Pancreas (tissue), 10 donors: Measurements from ENCODE around the gene NKAP. TPM values are rescaled to one million over a fixed set of nuclear protein-coding genes. Genes with fewer than 3 reads are reported as not detected.
"Not testable (repeated sequence)": the region's sequence is repeated elsewhere in the genome, so short reads cannot be mapped to it uniquely, and the experiment has no call there.

ENCODE experiments used
- ATAC-seq, 4 donors: fragments of 200-7000 bp; cut with Tn5 transposase; one replicate each; pipeline versions ENCODE4 v1.8.0 to v1.9.1; 2020; ENCODE audit warnings: mild to moderate bottlenecking in 4 of 4, moderate library complexity in 4 of 4
- DNase-seq, 6 donors: peaks; one replicate each; pipeline ENCODE4 v3.0.0-alpha.2; 2020
- FAIRE-seq: peaks from 2 replicates; lab custom pipeline; 2012; peaks lifted over from hg19 to GRCh38; lab: Jason Lieb, UNC
- H3K27ac ChIP-seq, 4 donors: fragments of 200-600 bp; sonication (generic); 1 replicate in 3 of 4; 2 replicates in 1 of 4; pipeline versions ENCODE4 v1.5.0 to v1.8.0; 2020
- H3K27me3 ChIP-seq, 4 donors: fragments of 200-600 bp; one replicate each; pipeline ENCODE4 v1.8.0; 2021
- H3K36me3 ChIP-seq, 3 donors: fragments of 200-600 bp; sonication (generic) in 1 of 3; one replicate each; pipeline versions ENCODE4 v1.5.0 to v1.8.0; 2020 to 2021
- H3K4me1 ChIP-seq, 3 donors: fragments of 200-600 bp; one replicate each; pipeline ENCODE4 v1.8.0; 2021
- H3K4me3 ChIP-seq, 4 donors: fragments of 200-600 bp; sonication (generic) in 2 of 4; one replicate each; pipeline versions ENCODE4 v1.5.0 to v1.8.0; 2020 to 2021
- H3K9me3 ChIP-seq, 4 donors: fragments of 200-600 bp; one replicate each; pipeline ENCODE4 v1.8.0; 2021
- WGBS, 2 donors: extraction: QIAGEN DNeasy Blood & Tissue Kit; methylation state at CpG; one replicate each; pipeline ENCODE4 v1.1.7; 2013; 5-methylcytosine and 5-hydroxymethylcytosine counted together
- intact Hi-C, 3 donors: fragments of 100-400 bp; cut with DNase I; formaldehyde crosslinking; loops; one replicate each; pipeline versions ENCODE4 v1.11.1 to v1.14.2; 2022
- polyA plus RNA-seq, 2 donors: library from polyadenylated mRNA; stranded (reverse); fragments of 200-250 nt; gene quantifications; one replicate each; pipeline ENCODE4 v1.2.3, GENCODE V29; 2013
- total RNA-seq, 6 donors: library from RNA; stranded (reverse); fragmentation: NEBNext Ultra II Directional in 4 of 6; extraction: Animal tissue kit (Norgen Biotek cat#: 25700) in 4 of 6; gene quantifications; one replicate each; pipeline versions ENCODE4 v1.2.1 to v1.2.4, GENCODE V29; 2021 to 2023
- TF ChIP-seq, protein P1 (sequence below), 4 donors: fragments of 200-600 bp; sonication (generic) in 3 of 4; IDR thresholded peaks; one replicate each; pipeline versions ENCODE4 v1.5.0 to v1.8.0; 2021; ENCODE audit warnings: antibody characterized with exemption in 4 of 4
- donor health status: healthy with polysubstance abuse.
- donor health status: DM: no; HTN: no; CAD: no; lungs with moderate emphysema.
- donor health status: DM: no; HTN: no; CAD: no.
- donor health status: control.
- donor health status: control.
- donor health status: Bipolar disorder and iron deficiency.
- donor health status: DM: yes; HTN: yes; CAD: no.
- donor health status: DM: no; HTN: no; CAD: no.
- donor health status: DM: no; HTN: no; CAD: no.
- donor health status: DM: yes; HTN: yes; CAD: no.

Gene NKAP
- total and polyA plus RNA-seq, 8 donors = 2.0 to 5.5 (median 3.3) TPM

DNA sequence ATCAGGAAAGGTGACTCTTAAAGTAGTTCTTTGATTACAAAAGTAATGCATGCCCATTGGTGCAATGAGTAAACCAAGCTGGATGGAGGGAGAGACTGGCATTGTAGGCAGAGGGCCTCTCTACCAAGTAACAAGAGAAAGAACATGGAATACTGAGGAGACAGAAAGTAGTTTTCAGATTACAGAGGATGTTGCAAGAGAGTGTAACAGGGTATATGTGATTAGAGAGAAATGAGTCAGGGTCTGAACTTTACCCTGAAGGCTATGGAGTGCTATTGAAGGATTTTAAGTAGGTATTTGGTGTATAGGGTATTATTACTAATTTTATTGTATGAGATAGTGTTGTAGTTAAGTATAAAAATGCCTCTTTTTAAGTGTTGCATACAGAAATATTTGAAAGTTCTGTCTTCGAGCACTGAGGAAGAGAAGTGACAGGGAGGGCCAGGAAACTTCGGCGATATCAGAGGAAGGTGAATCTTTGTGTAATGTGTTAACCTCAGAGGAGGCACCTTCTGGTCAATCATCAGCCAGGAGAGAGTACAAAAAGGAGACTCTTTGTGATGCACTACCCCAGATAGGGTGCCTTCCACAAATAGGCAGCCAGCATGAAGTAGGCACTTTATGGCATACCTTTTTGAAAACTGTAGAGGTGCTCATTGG lies 8.2 kb downstream of the NKAP start:
- H3K4me1 ChIP-seq = no peaks in the 10 kb centered on the region
- no peaks in the 10 kb centered on the region for H3K9me3 ChIP-seq
- TF ChIP-seq, protein P1, sequence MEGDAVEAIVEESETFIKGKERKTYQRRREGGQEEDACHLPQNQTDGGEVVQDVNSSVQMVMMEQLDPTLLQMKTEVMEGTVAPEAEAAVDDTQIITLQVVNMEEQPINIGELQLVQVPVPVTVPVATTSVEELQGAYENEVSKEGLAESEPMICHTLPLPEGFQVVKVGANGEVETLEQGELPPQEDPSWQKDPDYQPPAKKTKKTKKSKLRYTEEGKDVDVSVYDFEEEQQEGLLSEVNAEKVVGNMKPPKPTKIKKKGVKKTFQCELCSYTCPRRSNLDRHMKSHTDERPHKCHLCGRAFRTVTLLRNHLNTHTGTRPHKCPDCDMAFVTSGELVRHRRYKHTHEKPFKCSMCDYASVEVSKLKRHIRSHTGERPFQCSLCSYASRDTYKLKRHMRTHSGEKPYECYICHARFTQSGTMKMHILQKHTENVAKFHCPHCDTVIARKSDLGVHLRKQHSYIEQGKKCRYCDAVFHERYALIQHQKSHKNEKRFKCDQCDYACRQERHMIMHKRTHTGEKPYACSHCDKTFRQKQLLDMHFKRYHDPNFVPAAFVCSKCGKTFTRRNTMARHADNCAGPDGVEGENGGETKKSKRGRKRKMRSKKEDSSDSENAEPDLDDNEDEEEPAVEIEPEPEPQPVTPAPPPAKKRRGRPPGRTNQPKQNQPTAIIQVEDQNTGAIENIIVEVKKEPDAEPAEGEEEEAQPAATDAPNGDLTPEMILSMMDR (IDR thresholded peaks at IDR 0.05) = no peak
- H3K27ac ChIP-seq = no peak overlapping the region
- intact Hi-C loops = no loop called here
- H3K36me3 ChIP-seq = peaks cover 0 to 21% (median 4%) of the 10 kb centered on the region in 3 donors
- ATAC-seq (no peak), FAIRE-seq (no peak), DNase-seq (no peak)
- no peaks in the 10 kb centered on the region for H3K27me3 ChIP-seq
- 90% methylated on average over 3 of the region's 3 CpGs for whole genome bisulfite sequencing, 2 donors
- no peak overlapping the region for H3K4me3 ChIP-seq

DNA sequence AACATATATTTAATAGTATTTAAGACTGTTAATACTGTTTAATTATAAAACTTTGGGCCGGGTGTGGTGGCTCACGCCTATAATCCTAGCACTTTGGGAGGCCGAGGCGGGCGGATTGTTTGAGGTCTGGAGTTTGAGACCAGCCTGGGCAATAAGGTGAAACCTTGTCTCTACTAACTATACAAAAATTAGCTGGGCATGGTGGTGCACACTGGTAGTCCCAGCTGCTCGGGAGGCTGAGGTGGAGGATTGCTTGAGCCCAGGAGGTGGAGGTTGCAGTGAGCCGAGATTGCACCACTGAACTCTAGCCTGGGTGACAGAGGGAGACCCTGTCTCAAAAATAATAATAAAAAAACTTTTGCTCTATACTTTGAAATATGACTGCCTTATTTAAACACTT lies 21.2 kb downstream of the NKAP start:
- H3K4me1 ChIP-seq, intact Hi-C loops, DNase-seq, H3K36me3 ChIP-seq, H3K4me3 ChIP-seq, H3K27me3 ChIP-seq, FAIRE-seq, ATAC-seq, H3K9me3 ChIP-seq, H3K27ac ChIP-seq: not testable (repeated sequence)
- WGBS, 2 donors = 90 to 92% methylated on average over 7 of the region's 7 CpGs

DNA sequence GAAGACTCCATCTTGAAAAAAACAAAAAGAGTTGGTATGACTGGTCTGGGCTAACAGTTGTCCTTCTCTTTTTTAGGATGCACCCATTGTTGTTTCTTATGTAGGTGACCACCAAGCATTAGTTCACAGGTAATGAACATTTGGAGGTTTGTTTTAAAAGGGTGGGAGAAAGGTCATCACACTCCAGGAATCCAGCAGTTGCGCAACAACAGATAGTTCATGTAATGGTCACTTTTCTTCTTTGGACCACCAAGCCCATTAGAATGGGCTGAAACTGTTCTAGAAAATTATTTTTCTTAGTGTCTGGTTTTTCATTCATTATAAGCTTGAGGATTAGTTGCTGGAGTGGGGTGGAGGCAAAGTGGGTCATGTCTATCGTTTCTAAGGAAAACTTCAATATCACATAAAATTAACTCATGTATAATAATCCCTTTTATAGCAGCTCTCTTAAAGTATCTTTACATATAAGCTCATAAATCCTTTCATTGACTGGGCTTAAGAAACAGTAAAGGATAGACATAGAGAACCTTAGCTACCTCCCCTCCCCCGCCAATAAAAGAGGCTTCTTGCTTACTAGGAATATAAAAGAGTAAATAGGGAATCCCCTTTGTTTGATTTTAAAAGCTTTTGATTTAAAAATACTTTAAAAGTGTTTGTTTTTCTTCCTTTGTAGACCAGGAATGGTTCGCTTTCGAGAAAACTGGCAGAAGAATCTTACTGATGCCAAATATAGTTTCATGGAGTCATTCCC lies 23.5 kb downstream of the NKAP start:
- ATAC-seq (no peak), FAIRE-seq (no peak), DNase-seq (no peak)
- intact Hi-C loops = no loop called here
- Histone ChIP-seq H3K27me3 (no peaks in the 10 kb centered on the region), H3K4me3 (no peak overlapping the region), H3K4me1 (no peaks in the 10 kb centered on the region), H3K27ac (no peak overlapping the region), H3K36me3 (no peaks in the 10 kb centered on the region), H3K9me3 (no peaks in the 10 kb centered on the region)
- WGBS, 2 donors = 71 to 93% methylated on average over 5 of the region's 5 CpGs
- TF ChIP-seq, protein P1 (IDR thresholded peaks at IDR 0.05) = no peak

DNA sequence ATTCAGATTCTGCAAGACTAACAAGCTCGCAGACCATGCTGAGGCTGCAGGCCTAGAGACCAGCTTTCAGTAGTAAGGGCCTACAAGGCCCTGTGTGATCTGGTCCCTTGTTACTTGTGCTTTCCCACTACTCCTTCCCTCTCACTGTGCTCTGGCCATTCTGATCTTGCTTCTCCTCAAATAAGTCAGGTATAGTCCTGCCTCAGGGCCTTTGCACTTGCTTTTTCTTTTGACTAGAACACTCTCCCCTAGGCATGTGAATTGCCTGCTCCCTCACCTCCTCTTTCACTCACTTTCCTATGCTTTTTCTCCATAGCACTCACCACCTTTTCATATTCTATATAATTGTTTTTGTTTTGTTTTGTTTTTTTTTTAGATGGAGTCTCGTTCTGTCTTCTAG lies 25.7 kb downstream of the NKAP start:
- FAIRE-seq = no peak
- no peaks in the 10 kb centered on the region for H3K36me3 ChIP-seq
- H3K9me3 ChIP-seq = no peaks in the 10 kb centered on the region
- no peaks in the 10 kb centered on the region for H3K4me1 ChIP-seq
- no peaks in the 10 kb centered on the region for H3K27me3 ChIP-seq
- 76 to 94% methylated on average over 2 of the region's 2 CpGs for WGBS, 2 donors
- no peak overlapping the region for H3K27ac ChIP-seq
- no peak overlapping the region for H3K4me3 ChIP-seq
- ATAC-seq = no peak
- no peak for DNase-seq
- TF ChIP-seq, protein P1 (IDR thresholded peaks at IDR 0.05) = no peak
- intact Hi-C loops = no loop called here

DNA sequence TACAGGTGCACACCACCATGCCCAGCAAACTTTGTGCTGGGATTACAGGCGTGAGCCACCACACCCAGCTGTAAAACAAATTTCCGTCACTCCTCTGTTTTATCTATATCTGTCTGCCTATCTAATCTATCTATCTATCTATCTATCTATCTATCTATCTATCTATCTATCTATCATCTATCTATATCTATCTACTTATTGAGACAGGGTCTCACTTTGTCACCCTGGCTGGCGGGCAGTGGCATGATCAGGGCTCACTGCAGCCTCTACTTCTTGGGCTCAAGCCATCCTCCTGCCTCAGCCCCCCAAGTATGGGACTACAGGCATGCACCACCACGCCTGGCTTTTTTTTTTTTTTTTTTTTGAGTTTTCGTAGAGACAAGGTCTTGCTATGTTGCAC lies 27.2 kb downstream of the NKAP start:
- 85 to 91% methylated on average over 5 of the region's 5 CpGs for WGBS, 2 donors
- no peak for FAIRE-seq

More for the DNA sequence above, 27.2 kb downstream of the NKAP start:
- no peaks in the 10 kb centered on the region for H3K4me1 ChIP-seq
- no peaks in the 10 kb centered on the region for H3K9me3 ChIP-seq
- H3K36me3 ChIP-seq = no peaks in the 10 kb centered on the region
- H3K27me3 ChIP-seq = no peaks in the 10 kb centered on the region
- intact Hi-C loops = no loop called here
- DNase-seq (no peak), ATAC-seq (no peak)
- TF ChIP-seq, protein P1 (IDR thresholded peaks at IDR 0.05) = no peak
- H3K27ac ChIP-seq = no peak overlapping the region
- H3K4me3 ChIP-seq = no peak overlapping the region
